ENCODE data around the gene VDR. TPM values are rescaled to one million over a fixed set of nuclear protein-coding genes. Genes with fewer than 3 reads are reported as not detected.

The VDR gene
- 0.20 TPM for total RNA-seq
- long read RNA-seq, result 0 reads

DNA sequence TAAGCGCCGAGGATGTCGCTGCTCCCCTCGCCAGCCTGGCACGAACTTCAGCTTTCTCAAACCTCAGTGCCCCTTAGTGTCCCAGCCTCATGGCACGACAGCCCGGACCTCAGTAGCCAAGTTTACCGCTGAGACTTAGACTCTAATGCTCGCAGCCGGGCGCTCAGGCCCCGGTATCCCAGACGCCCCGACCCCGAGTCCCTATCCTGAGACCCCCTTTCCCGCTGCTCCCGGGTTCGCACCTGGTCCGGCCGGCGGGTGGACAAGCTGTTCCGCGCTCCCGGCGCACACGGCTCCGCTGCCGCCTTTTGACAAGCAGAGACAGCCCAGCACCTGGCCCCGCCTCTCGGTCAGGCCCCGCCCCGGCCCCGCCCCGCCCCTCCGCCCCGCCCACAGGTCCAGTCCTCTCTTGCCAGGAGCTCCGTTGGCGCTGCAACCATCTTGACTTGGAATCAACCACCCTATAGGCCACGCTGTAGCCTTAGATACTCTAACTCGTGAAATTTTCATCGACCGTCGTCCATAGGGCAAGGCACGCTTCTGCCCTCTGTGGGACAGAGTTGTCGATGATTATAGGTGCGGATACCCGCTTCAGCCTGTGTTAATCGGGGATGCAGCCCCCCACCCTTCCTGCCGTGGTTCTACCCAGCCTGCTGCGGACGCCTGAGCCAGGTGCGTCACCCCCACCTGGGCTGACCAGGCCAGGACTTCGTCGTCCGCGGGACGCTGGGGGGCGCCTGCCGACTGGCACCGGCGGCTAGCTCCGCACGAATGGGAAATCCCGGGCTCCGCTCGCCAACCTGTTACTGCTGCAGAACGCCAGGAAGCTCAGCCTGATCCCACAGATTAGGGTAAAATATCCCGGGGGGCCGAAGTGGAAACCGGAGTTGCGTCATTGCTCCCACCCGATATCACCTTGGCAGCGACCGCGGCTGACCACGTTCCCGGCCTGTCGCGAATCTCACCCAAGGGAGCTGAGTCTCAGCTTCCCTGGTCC, at the start of gene VDR:
Gene VDR, minus strand, starts transcription at position 282 of the 997 bp plus-strand sequence. CDS start 25,881 bp downstream, outside the sequence.
- ATAC-seq, result peak; percentile 88
- intact Hi-C loops (cut with micrococcal nuclease), result no loop called here
- peak; percentile 83 for DNase-seq

DNA sequence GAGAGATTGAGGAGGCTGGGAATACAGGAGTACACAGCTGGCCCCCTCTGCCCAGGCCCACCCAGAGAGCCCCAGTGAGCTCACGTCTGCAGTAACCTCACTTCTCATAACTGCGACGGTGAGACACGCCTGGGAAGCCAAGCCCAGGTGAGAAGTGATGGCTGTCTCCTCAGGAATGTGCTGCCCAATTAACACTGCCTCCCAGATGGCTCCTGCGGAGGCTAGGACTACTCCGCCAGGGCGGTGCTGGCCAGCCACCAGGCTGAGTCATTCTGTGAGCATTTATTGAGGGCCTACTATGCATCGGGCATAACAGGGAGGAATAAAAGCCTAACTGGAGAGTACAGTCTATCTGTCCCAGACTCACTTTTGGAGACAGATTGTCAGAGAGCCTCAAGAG, 49.3 kb upstream of the VDR start:
- ATAC-seq, result no peak
- intact Hi-C loops (cut with micrococcal nuclease), result no loop called here
- DNase-seq, result no peak

DNA sequence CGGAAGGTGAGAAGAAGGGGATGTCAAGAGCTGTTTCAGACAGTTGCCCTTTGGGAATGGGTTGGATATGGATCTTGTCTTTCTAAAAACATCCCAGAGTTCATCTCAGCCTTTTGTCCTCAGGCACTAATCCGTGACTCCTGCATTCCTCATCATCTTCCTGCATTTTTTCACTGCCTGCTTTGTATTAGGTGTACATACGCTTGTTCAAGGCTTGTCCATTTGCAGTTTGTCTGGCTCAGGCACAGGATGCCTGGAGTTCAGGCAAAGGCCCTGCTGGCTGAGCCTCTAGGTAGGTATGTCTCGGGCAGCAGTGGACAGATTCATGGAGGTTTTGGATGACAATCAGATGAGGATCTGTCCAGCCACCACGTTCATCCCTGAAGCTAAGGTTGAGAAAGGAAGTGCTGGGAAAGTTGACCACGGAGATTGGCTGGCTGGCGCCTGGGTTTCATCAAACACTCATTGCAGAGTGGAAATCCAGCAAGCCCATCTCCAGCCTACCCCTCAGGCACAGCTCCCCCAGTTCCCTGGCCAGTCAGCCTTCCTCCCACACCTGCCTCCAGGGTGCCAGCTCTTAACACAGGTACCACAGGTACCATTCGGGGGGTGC, 46.2 kb upstream of the VDR start:
- intact Hi-C loops (cut with micrococcal nuclease), result no loop called here
- no peak for DNase-seq
- no peak for ATAC-seq

DNA sequence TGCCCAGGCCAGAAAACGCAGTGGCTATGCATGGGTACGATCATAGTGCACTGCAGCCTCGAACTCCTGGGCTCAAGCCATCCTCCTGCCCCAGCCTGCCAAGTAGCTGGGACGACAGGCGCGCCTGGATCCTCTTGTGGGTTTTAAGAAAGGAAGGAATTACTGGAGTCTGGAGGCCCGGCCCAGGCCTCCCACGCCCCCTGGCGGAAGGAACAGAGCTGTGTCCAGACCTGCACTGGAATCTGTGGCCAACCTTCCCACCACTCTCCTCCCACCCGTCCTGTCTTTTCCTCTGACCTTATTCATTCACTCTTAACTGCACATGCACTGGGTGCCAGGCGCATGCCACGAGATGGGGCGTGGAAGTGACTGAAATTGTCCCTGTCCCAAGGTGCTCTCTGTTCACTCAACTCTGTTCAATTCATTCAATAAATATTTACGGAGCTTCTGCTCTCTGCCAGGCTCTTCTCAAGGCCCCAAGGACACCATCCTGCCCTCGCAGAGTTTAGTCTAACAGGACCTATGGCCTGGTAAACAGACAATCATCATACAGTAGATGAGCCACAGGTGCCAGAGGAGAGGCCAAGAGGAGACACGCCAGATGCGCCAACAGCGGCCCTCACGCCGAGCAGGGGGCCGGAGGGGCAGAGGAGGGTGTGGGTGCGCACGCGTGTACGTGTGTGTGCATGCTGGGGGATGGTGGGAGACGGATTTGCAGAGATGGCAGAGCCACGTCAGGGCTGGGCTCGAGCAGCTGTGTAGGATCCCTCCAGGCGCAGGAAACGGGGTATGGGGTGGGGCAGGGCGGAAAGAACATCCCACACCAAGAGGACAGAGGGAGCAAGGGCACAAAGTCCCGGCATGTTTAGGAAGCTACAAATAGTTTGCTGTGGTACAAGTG, 44.9 kb upstream of the VDR start:
- DNase-seq (peak; percentile 88), ATAC-seq (peak; percentile 94)
- intact Hi-C loops (cut with micrococcal nuclease), result no loop called here

DNA sequence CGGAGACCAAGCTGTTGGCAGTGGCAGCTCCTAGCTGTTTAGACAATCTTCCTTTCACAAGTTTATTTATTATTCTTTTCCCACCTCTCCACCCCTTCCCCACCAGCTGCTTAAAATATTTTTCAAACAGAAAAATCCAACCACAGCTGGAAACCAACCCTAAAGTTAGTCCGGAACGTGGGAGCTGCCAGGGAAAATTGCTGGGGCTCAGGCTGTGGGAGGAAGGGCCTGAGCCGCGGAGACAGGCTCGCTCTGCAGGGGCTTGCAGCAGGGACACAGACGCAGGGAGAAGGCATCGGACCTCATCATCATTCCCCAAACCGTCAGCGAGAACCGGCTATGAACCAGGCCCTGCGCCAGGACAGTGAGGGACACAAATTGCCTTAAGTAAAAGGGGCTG, 42.5 kb upstream of the VDR start:
- no peak for ATAC-seq

DNA sequence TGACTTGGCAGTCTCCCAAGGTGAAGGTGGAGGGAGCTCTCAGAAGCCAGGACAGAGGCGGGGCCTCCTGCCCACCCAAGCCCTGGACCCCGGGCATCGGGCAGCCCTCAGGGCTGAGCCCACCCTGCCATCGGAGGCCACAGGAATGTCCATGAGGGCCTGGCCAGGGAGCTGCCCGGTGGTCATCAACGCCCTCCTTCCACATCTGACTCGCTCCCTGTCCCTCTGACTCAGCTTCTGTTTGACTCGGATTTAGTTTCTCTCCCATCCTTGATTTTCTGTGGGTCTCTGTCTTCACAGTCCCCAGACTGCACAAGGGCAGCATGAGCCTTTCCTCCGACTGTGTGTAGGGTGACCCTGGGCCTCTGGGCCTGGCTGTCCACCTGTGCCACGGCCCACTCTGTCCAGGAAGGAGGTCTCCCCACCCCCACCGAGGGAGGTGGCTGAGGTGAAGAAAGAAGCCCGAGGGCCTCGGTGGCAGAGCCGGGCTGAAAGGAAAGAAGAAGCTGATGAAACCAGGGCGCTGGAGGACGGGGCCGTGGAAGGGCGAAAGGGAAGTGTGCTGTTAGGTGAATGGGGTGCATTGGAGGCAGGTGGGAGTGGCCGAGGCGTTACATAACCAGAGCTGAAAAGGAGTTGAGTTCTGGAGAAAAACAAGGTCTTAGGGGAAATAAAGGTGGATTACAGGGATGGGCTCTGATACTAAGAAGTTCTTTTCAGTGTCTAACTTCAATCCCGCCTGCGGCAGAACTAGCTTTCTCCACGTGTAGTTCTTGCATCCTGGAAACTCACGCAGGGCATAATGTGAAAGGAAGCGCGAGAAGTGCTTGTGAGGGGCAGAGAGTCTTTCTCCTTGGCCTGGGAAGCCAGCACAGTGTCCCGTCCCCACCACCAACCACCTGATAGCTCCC, 41.9 kb upstream of the VDR start:
- DNase-seq (no peak), ATAC-seq (no peak)
- intact Hi-C loops (cut with micrococcal nuclease), result no loop called here

More for the DNA sequence above, 42.5 kb upstream of the VDR start:
- intact Hi-C loops (cut with micrococcal nuclease), result no loop called here
- no peak for DNase-seq

DNA sequence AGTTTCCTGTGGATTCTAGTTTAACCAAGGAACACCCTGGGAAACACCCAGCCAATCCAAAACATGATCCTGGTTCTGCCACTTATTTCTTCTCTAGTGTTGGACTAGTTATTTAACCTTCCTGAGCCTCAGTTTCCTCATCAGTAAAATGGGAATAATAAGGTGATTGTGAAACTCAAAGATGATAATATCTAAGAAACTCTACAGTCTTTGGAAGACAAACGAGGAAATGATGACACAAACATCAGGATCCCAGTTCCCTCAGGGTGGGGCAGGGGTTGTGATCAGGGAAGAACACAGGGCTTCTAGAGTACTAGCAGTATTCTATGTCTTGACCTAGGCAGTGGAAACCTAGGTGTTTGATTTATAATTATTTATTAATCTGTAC, 40.5 kb upstream of the VDR start:
- DNase-seq (no peak), ATAC-seq (no peak)
- intact Hi-C loops (cut with micrococcal nuclease), result no loop called here

DNA sequence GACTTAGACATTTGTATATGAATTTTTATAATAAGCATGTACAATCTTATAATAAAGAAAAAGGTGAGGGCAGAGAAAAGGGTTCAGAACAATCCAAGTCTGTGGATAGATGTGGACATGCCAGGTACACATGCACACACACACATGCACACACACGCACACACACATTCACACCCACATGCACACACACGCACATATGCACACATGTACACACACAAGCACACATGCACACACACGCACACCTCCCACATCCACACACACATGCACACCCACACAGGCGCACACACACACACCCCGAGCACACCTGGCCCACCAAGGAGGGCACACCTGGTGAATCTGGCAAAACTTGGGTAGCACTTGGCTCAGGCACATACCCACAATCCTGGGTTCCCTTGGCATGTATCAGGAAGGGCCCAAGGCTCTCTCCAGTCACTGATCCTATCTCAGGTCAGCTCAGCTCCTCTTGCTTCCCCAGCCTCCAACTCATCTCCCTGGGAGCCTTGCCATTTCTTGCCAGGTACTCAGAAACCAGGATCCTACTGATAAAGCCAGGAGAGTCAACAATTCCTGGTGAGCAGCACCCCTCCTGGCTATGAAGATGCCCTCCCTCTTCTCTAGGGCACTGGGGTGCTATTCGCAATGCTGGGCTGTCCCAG, 40.0 kb upstream of the VDR start:
- DNase-seq, result no peak
- no peak for ATAC-seq
- intact Hi-C loops (cut with micrococcal nuclease), result no loop called here

DNA sequence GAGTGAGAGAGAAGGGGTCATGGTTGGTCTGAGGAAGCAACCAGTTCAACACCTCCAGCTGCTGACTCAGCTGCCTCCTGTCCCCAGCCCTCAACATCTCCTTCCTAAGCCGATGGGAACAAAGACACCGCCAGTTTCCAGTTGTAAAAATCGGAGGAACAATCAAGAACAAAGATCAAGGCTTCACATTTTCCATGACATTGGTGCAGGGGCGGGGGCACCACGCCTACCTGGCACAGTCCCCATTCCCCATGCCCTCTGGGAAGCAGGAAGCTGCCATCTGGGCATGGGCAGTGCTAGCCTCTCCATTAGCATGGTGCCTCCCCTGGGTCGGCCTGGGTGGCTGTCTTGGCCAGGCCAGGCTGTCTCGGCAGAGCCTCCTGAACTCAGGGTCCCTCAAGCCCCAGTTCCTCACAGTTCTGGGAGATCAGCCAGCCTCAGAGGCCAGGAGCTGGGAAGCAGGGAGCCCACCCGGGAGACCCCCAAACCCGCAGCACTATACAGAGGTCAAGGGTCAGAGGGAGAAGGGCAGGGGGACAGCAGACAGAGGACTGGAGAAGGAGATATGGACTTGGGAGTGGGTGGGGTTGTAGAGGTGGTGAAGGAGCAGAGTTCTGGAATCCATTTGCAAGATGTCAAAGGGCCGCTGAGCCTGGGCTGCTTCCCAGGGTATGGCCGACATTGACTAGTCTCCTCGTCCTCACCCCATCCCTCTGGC, 39.0 kb upstream of the VDR start:
- intact Hi-C loops (cut with micrococcal nuclease), result no loop called here
- ATAC-seq (no peak), DNase-seq (no peak)

DNA sequence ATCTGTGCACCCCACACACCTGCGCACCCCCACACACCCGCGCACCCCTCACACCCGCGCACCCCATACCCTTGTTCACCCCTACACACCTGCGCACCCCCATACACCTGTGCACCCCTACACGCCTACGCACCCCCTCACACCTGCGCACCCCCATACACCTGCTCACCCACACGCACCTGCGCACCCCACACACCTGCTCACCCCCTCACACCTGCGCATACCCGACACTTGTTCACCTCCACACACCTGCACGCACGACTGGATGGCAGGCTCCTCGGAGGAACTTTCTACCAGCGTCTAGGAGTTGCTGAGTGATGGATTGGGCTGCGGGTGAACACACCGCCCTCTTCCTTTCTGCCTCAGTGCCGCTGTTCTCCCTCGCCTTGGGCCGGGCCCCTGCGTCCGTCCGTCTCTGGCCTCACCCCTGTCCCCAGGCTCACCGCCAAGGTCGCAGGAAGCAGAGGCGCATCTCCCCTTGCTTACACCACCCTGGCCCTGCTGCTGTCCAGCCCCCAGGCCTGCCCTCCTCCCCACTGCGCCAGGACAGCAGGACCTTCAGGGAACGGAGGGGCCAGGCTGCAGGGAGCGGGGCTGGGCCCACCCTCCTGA, 37.9 kb upstream of the VDR start:
- intact Hi-C loops (cut with micrococcal nuclease), result no loop called here
- ATAC-seq (no peak), DNase-seq (no peak)

DNA sequence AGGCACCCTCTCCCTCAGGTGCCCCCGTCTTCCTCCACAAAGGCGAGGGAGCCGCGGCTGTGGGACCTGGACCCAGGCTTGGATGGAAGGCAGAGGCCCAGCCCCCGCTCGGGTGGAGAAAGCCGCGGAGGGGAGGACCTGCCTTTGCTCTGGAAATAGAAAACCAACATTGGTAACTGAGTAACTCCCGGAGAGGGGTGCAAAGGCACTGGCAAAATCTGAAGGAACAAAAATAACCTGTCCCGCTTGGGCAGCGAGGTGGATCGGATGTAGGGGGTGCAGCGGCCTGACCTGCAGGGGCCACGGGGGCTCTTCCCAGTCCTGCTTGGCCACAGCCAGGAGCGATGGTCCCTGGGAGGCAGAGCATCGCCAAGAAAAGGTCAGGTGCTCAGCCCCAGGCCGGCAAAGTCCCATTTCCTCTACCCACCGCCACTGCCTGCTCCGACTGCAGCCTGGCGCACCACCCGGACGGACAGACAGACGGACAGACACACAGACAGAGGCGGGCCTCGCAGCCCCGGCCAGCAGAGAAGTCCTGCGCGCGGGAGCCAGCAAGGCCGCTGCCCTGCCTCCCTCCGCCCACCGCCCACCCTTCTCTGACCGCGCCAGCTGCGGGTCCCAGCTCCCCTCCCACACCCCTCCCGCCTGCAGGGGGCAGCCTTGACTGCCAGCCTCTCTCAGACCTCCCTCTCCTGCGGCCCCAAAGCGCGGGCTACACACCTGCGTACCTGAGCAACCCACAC, 37.2 kb upstream of the VDR start:
- ATAC-seq, result no peak
- intact Hi-C loops (cut with micrococcal nuclease), result no loop called here
- DNase-seq, result no peak

DNA sequence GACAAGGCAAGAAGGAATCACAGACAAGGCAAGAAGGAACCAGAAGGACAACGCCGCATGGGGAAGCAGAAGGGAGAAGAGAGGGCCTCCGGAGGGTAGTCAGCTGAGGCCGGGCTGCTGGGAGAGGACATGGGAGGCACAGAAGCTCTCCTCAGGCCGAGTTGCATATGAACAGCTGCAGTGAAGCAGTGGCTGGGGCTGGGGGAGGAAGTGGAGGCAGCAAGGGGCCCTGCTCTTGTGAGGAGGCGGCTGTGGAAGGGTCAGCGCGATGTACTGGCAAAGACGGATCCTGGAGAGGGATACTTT, 36.6 kb upstream of the VDR start:
- ATAC-seq (no peak), DNase-seq (no peak)
- intact Hi-C loops (cut with micrococcal nuclease), result no loop called here

DNA sequence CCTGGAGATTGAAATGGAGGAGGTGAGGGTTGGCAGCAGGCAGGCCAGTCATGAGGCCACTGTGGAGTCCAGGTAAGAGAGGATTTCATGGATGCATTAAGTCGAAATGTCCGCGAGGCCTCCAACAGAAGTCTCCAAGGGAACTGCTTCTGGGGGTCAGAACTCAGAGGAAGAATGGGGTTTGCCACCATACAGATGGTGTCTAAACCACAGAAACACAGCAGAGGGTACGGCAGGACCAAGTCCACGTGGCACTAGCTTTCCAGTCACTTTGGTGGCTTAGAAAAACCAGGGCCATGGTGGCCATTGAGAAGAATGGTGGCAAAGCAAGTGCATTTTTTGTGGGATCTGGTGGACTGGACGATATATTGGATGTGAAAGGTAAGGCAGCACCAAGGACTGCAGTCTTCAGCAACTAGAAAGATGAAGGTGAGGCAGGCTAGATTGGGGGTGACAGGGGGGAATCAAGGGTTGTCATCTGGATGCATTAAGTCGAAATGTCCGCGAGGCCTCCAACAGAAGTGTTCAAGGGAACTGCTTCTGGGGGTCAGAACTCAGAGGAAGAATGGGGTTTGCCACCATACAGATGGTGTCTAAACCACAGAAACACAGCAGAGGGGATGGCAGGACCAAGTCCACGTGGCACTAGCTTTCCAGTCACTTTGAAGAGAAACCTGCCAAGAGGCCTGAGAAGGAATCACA, 36.1 kb upstream of the VDR start:
- DNase-seq (no peak), ATAC-seq (no peak)
- intact Hi-C loops (cut with micrococcal nuclease), result no loop called here

DNA sequence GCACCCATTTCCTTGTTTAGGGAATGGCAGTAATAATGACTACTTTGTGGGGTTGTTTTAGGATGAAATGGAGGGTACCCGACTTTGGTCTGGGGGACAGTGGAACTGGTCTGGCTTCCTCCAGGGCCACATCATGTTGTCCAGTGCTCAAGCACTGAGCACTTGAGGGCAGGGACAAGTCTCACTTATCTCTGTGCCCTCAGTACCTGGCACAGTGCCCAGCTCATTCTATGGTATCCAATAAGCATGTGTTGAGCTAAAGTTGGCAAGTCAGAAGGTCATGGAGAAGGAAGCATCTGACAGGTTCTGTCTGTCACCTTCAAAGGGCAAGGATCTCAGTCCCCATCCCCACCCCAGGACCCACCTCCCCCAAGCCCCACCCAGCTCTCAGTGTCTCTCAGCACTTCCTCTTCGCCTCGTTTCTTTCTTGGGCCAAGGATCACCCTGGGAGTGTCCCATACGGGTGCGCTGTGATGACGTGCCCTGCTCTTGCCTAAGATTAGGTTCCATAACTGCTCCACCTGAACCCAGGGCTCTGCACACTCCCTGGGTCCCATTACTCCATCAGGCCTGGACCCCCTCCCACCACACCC, 34.3 kb upstream of the VDR start:
- peak; percentile 76 for DNase-seq
- intact Hi-C loops (cut with micrococcal nuclease), result no loop called here
- ATAC-seq, result peak; percentile 87

DNA sequence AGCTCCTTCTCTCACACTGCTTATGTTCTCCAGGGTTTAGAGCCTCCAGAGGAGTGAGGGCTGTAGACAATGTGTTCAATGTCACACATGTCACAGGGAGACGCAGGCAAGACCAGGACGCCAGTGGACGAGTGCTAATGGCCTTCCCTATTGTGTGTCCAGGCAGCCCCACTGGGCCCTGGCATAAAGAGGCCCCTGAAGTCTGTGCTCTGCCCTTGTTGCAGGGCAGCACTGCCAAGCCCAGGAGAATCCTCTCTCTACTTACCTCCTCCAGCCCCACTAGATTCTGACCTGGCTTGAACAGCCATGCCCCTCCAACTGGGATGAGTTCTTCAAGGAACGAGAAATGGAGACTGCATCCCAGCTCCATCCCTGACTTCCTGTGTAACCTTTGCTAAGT, 33.8 kb upstream of the VDR start:
- ATAC-seq (peak; percentile 8), DNase-seq (no peak)
- intact Hi-C loops (cut with micrococcal nuclease), result no loop called here

DNA sequence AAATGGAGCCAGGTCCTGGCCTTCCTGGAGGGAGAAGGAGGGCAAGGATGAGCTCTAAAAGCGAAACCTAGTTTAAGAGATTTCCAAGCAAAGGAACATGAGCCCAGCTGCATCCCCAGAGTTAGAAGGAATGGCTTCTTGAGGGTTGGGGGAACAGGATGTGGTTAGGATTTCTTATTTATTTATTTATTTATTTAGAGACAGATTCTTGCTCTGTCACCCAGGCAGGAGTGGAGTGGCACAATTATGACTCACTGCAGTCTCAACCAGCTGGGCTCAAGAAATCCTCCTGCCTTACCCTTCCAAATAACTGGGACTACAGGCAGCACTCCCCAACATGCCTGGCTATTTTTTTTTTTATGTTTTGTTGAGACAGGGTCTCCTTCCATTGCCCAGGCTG, 33.3 kb upstream of the VDR start:
- DNase-seq, result no peak
- intact Hi-C loops (cut with micrococcal nuclease), result no loop called here

More for the DNA sequence above, 33.3 kb upstream of the VDR start:
- ATAC-seq, result no peak

Measured in left ventricle myocardium superior (tissue), 1 donor.